Fibroblast of lung (primary cell): ENCODE measurements around the gene GSPT2.
"Not testable (repeated sequence)": the region's sequence is repeated elsewhere in the genome, so short reads cannot be mapped to it uniquely, and the experiment has no call there.

Experiments used
- EZH2 ChIP-seq: IDR thresholded peaks from 2 replicates; pipeline ENCODE4 v1.5.1; 2012; ENCODE audit warnings: low read length, control low read depth, mild to moderate bottlenecking; ENCODE audit errors: missing control alignments
- TF ChIP-seq, protein P1 (sequence below), 2 donors: IDR thresholded peaks in 1 of 2; conservative IDR thresholded peaks in 1 of 2; 1 replicate in 1 of 2; 2 replicates in 1 of 2; pipeline ENCODE4 v1.5.1; 2011 to 2012; ENCODE audit warnings: low read length in 2 of 2, control low read depth in 1 of 2, inconsistent platforms in 1 of 2, low read depth in 1 of 2, mild to moderate bottlenecking in 1 of 2

DNA sequence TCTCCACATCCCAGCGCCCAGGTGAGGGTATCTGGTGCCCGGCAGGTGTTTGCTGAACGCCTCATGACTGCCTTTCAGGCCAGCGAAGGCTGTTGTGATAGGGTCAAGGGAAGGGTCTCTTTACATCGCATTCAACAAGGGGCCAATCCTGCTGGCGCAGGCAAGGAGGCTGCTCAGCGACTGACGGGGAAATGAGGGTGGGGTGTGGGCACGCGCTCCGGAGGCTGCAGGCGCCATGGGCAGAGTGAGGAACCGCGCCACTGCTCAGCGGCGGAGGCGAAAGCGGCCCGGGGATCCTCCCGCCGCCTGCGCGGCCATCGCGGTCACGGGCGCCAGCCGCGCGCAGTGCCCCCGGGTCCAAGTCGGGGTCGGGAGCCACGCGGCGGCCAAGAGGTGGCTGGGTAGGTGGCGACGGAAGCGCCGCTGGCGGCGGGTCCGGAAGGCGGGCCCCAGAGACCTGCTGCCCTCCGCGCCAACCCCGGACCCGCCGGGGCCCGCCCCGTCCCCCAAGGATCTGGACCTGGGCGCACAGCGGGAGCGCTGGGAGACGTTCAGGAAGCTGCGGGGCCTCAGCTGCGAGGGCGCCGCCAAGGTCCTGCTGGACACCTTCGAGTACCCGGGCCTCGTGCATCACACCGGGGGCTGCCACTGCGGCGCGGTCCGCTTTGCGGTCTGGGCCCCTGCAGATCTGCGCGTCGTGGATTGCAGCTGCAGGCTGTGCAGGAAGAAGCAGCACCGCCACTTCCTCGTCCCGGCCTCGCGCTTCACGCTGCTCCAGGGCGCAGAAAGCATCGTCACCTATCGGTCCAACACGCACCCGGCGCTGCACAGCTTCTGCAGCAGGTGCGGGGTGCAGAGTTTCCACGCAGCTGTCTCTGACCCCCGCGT is 32.7 kb upstream of the GSPT2 start, which contains the start of gene CENPVL1:
- TF ChIP-seq, protein P1, sequence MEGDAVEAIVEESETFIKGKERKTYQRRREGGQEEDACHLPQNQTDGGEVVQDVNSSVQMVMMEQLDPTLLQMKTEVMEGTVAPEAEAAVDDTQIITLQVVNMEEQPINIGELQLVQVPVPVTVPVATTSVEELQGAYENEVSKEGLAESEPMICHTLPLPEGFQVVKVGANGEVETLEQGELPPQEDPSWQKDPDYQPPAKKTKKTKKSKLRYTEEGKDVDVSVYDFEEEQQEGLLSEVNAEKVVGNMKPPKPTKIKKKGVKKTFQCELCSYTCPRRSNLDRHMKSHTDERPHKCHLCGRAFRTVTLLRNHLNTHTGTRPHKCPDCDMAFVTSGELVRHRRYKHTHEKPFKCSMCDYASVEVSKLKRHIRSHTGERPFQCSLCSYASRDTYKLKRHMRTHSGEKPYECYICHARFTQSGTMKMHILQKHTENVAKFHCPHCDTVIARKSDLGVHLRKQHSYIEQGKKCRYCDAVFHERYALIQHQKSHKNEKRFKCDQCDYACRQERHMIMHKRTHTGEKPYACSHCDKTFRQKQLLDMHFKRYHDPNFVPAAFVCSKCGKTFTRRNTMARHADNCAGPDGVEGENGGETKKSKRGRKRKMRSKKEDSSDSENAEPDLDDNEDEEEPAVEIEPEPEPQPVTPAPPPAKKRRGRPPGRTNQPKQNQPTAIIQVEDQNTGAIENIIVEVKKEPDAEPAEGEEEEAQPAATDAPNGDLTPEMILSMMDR (conservative IDR thresholded peaks at IDR 0.05 in 1 of 2, IDR thresholded peaks at IDR 0.05 in 1 of 2; ENCODE audit: low read depth in 1 of 2, low read length in 2 of 2) = not testable (repeated sequence)
- not testable (repeated sequence) for TF ChIP-seq EZH2
